Endothelial cell of umbilical vein (primary cell): Measurements from ENCODE around the gene NR4A1. TPM values are rescaled to one million over a fixed set of nuclear protein-coding genes. Genes with fewer than 3 reads are reported as not detected.

Experiments
- BruUV-seq: library from RNA; stranded (reverse); fragments of 400-500 nt; replicated peaks from 2 replicates; lab custom pipeline; 2021; lab: Mats Ljungman, UMichigan
- CTCF ChIA-PET: fragments of 300-600, 350-600 bp; sonication (Branson Sonifier 250); formaldehyde crosslinking; loops from one replicate; lab custom pipeline; 2021; ENCODE audit warnings: antibody characterized with exemption, inconsistent platforms; lab: Charles Lee
- POLR2A ChIA-PET: fragments of 300-600, 350-600 bp; sonication (Branson Sonifier 250); formaldehyde crosslinking; loops from one replicate; lab custom pipeline; 2021; ENCODE audit warnings: antibody characterized with exemption, inconsistent platforms; lab: Charles Lee
- DNase-seq: peaks from one replicate; pipeline ENCODE4 v3.0.0-alpha.2; 2011; ENCODE audit warnings: low read depth, low spot score
- FAIRE-seq: peaks from 2 replicates; lab custom pipeline; 2011; peaks lifted over from hg19 to GRCh38; lab: Jason Lieb, UNC
- H2AFZ ChIP-seq: 2 replicates; pipeline ENCODE4 v1.6.0; 2012; ENCODE audit warnings: low read depth, low read length, control low read depth, inconsistent platforms
- H3K27ac ChIP-seq: 2 replicates; pipeline ENCODE4 v1.5.1; 2011; ENCODE audit warnings: low read depth, mild to moderate bottlenecking, control low read depth, low read length, moderate library complexity; ENCODE audit not compliant: insufficient read depth
- H3K27me3 ChIP-seq, 2 experiments: 2 replicates each; pipeline versions ENCODE4 v1.6.0 to v1.6.1; 2011; ENCODE audit warnings: low read length in 2 of 2, mixed read lengths in 1 of 2; ENCODE audit not compliant: control insufficient read depth in 2 of 2, insufficient read depth in 2 of 2
- H3K36me3 ChIP-seq, 2 experiments: 2 replicates in 1 of 2; 3 replicates in 1 of 2; pipeline ENCODE4 v1.5.1; 2011; ENCODE audit warnings: low read length in 2 of 2, mild to moderate bottlenecking in 1 of 2, moderate library complexity in 1 of 2; ENCODE audit not compliant: control insufficient read depth in 2 of 2, insufficient read depth in 2 of 2; ENCODE audit errors: extremely low read depth in 1 of 2
- H3K4me1 ChIP-seq: 3 replicates; pipeline ENCODE4 v1.5.1; 2011; ENCODE audit warnings: mild to moderate bottlenecking, low read length; ENCODE audit not compliant: control insufficient read depth, insufficient read depth; ENCODE audit errors: extremely low read depth
- H3K4me2 ChIP-seq: 2 replicates; pipeline ENCODE4 v1.6.1; 2011; ENCODE audit warnings: low read length, control low read depth, mixed read lengths; ENCODE audit not compliant: insufficient read depth
- H3K4me3 ChIP-seq, 3 experiments: fragments of 200-600 bp in 1 of 3; sonication (generic), shearing (Covaris generic) in 1 of 3; replicated peaks in 1 of 3; 2 replicates each; pipeline ENCODE4 v1.5.1; 2011 to 2016; ENCODE audit warnings: control low read depth in 3 of 3, low read length in 3 of 3, mild to moderate bottlenecking in 2 of 3, inconsistent platforms in 1 of 3, low read depth in 1 of 3, moderate library complexity in 1 of 3; ENCODE audit not compliant: insufficient read depth in 1 of 3
- H3K79me2 ChIP-seq: 2 replicates; pipeline ENCODE4 v1.6.0; 2012; ENCODE audit warnings: low read length, inconsistent platforms; ENCODE audit not compliant: control insufficient read depth, insufficient read depth
- H3K9ac ChIP-seq: replicated peaks from 2 replicates; pipeline ENCODE3; 2011; ENCODE audit warnings: low read length, control low read depth; ENCODE audit not compliant: insufficient read depth; ENCODE audit errors: extremely low read depth
- H3K9me1 ChIP-seq: replicated peaks from 3 replicates; pipeline ENCODE4 v1.6.0; 2011; ENCODE audit warnings: mild to moderate bottlenecking, low read length; ENCODE audit not compliant: control insufficient read depth, insufficient read depth; ENCODE audit errors: extremely low read depth
- H3K9me3 ChIP-seq: replicated peaks from 2 replicates; pipeline ENCODE4 v1.5.1; 2012; ENCODE audit warnings: low read length, inconsistent platforms; ENCODE audit not compliant: control insufficient read depth, insufficient read depth
- H4K20me1 ChIP-seq: replicated peaks from 2 replicates; pipeline ENCODE3; 2011; ENCODE audit warnings: mild to moderate bottlenecking, low read length; ENCODE audit not compliant: control insufficient read depth, insufficient read depth; ENCODE audit errors: extremely low read depth
- CTCF ChIP-seq, 2 donors: IDR thresholded peaks; 1 replicate in 1 of 2; 2 replicates in 1 of 2; pipeline ENCODE4 v1.5.1; 2011; ENCODE audit warnings: low read length in 2 of 2, mild to moderate bottlenecking in 2 of 2, moderate library complexity in 2 of 2, control low read depth in 1 of 2, inconsistent platforms in 1 of 2, low read depth in 1 of 2; ENCODE audit not compliant: insufficient read depth in 1 of 2; ENCODE audit errors: extremely low read depth in 1 of 2
- EZH2 ChIP-seq: IDR thresholded peaks from 2 replicates; pipeline ENCODE4 v1.6.1; 2012; ENCODE audit warnings: borderline replicate concordance, low read depth, mild to moderate bottlenecking, moderate library complexity, low read length, inconsistent platforms; ENCODE audit not compliant: severe bottlenecking
- FOS ChIP-seq: IDR thresholded peaks from 2 replicates; pipeline ENCODE4 v1.6.1; 2011; ENCODE audit warnings: mild to moderate bottlenecking, low read length, moderate library complexity, borderline replicate concordance; ENCODE audit not compliant: insufficient read depth
- GATA2 ChIP-seq: IDR thresholded peaks from 2 replicates; pipeline ENCODE4 v1.7.0; 2011; ENCODE audit warnings: low read depth, mild to moderate bottlenecking, moderate library complexity, mixed read lengths, low read length; ENCODE audit not compliant: insufficient read length, insufficient read depth
- JUN ChIP-seq: IDR thresholded peaks from 2 replicates; pipeline ENCODE4 v1.6.1; 2011; ENCODE audit warnings: borderline replicate concordance, low read depth; ENCODE audit not compliant: insufficient read length, insufficient read depth
- MAX ChIP-seq: IDR thresholded peaks from 2 replicates; pipeline ENCODE4 v1.6.1; 2011; ENCODE audit not compliant: insufficient read depth, insufficient read length
- MYC ChIP-seq: IDR thresholded peaks from one replicate; pipeline ENCODE4 v1.6.1; 2011; ENCODE audit warnings: mild to moderate bottlenecking, low read depth, low read length
- POLR2A ChIP-seq: IDR thresholded peaks from 2 replicates; pipeline ENCODE4 v1.6.1; 2012; ENCODE audit warnings: low read depth, mild to moderate bottlenecking, control low read depth, low read length
- POLR2AphosphoS5 ChIP-seq: IDR thresholded peaks from 2 replicates; pipeline ENCODE4 v1.6.1; 2012; ENCODE audit warnings: low read depth, mild to moderate bottlenecking, control low read depth, low read length, moderate library complexity; ENCODE audit not compliant: insufficient read depth
- dilution Hi-C: fragments of 300-500 bp; cut with MboI; formaldehyde crosslinking; loops from one replicate; pipeline ENCODE4 v1.15.0; 2019; ENCODE audit warnings: low sequenced_read_pairs; ENCODE audit not compliant: extremely low pct_ligation_motif_present
- intact Hi-C: fragments of 100-400 bp; cut with micrococcal nuclease; formaldehyde crosslinking; loops from one replicate; pipeline ENCODE4 v1.10.0; 2022
- polyA plus RNA-seq, 4 experiments: library from polyadenylated mRNA; depleted of rRNA in 3 of 4; stranded (reverse) in 3 of 4; unstranded in 1 of 4; fragments of >200 nt; gene quantifications; 2 replicates each; pipeline versions ENCODE4 v1.2.1 to v1.2.3, GENCODE V29; 2011 to 2012; ENCODE audit warnings: missing spikeins in 1 of 4
- total RNA-seq: library from RNA; stranded (reverse); gene quantifications from 2 replicates; pipeline ENCODE4 v1.2.3, GENCODE V29; 2021

Gene NR4A1
- total and polyA plus RNA-seq, 2 donors (not counting 3 experiments of a cell fraction or from before 2014, with no cell fraction given) = 6.8 to 18.2 TPM

- H3K4me1 ChIP-seq = peaks cover 31% of the 10 kb centered on the region
- no peaks in the 10 kb centered on the region for H3K79me2 ChIP-seq
- no peaks in the 10 kb centered on the region for H4K20me1 ChIP-seq
- no peaks in the 10 kb centered on the region for H3K36me3 ChIP-seq
- TF ChIP-seq MAX (no peak), CTCF (IDR thresholded peaks at IDR 0.05; ENCODE audit: extremely low read depth in 1 of 2, insufficient read depth in 1 of 2, low read depth in 1 of 2, low read length in 2 of 2) (no peak), MYC (no peak), POLR2A (no peak), POLR2AphosphoS5 (no peak), JUN (no peak), EZH2 (no peak), FOS (no peak), GATA2 (no peak)
- H3K9me1 ChIP-seq = no peaks in the 10 kb centered on the region
- dilution Hi-C loops = no loop called here
- H3K4me3 ChIP-seq = peak overlapping the region in 2 of 3 experiments; percentile 7 to 43
- CTCF ChIA-PET = interaction anchor here (0.7 to 13.1 kb wide), 18 partner anchors 10 to 857 kb away, joined by 3 to 946 read pairs (median 4); partner anchors contain the start of genes ACVRL1, ATG101, NR4A1 and TAMALIN
- intact Hi-C loops = loop anchor here (1.0 kb wide), 2 partner anchors 30 to 97 kb away; no protein-coding TSS in a partner anchor
- peak overlapping the region; percentile 94 for H3K27ac ChIP-seq
- FAIRE-seq (no peak), DNase-seq (no peak)
- H3K27me3 ChIP-seq = no peaks in the 10 kb centered on the region
- peak overlapping the region; percentile 43 for H2AFZ ChIP-seq
- peak overlapping the region; percentile 87 for H3K9ac ChIP-seq
- no peaks in the 10 kb centered on the region for H3K9me3 ChIP-seq
- H3K4me2 ChIP-seq = peak overlapping the region; percentile 4
- POLR2A ChIA-PET = interaction anchor here (0.6 to 12.4 kb wide), 4 partner anchors 13 to 100 kb away, joined by 3 to 221 read pairs (median 6); partner anchors contain the start of gene TAMALIN
- TSS peak; percentile 55 for BruUV-seq
These were observed 28.4 kb upstream of the NR4A1 start for GRCh38 chr12:52022841-52023181.
